Lower leg skin (tissue), 3 donors: ENCODE results near the gene PRKCH.

ENCODE experiments used
- POLR2A ChIP-seq, 2 donors: fragments of 450-650 bp; IDR thresholded peaks; one replicate each; pipeline ENCODE4 v1.6.1; 2016 to 2017; ENCODE audit warnings: antibody characterized with exemption in 2 of 2, mild to moderate bottlenecking in 1 of 2, moderate library complexity in 1 of 2
- TF ChIP-seq, protein P1 (sequence below), 3 donors: fragments of 450-650 bp; IDR thresholded peaks; one replicate each; pipeline ENCODE4 v1.5.1; 2016; ENCODE audit warnings: antibody characterized with exemption in 3 of 3, mild to moderate bottlenecking in 3 of 3, moderate library complexity in 2 of 3

DNA sequence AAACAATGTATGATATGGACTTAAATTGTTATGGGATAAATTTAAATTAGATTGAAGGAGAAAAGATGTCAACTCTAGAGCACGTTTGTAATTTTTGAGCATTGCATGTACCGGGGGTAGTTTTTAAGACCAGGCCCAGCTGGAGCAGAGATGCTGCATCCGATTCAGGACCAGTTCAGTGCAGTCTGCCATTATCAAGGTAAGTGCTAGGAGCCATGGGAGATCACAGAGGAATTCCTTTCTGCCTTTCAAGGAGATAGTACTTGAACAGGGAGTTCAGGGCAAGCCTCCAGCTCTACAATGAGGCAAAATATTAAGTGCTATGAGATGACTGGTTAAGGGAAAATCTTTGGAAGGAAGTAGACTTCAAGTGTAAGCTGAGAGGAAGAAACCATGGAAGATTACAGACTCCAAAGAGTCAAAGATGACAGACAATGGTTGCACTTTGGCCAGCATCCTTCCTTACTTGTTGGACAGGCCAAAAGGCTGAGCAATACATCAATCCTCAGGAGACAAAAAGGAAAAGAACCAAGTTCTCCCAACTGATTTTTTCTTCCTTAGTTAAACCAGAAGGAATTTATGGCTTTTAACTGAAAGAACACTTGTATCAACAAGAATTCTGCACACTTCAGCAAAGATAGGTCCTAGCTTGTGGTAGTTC lies 260.7 kb downstream of the PRKCH start:
- no peak for TF ChIP-seq POLR2A (IDR thresholded peaks at IDR 0.05)
- TF ChIP-seq, protein P1, sequence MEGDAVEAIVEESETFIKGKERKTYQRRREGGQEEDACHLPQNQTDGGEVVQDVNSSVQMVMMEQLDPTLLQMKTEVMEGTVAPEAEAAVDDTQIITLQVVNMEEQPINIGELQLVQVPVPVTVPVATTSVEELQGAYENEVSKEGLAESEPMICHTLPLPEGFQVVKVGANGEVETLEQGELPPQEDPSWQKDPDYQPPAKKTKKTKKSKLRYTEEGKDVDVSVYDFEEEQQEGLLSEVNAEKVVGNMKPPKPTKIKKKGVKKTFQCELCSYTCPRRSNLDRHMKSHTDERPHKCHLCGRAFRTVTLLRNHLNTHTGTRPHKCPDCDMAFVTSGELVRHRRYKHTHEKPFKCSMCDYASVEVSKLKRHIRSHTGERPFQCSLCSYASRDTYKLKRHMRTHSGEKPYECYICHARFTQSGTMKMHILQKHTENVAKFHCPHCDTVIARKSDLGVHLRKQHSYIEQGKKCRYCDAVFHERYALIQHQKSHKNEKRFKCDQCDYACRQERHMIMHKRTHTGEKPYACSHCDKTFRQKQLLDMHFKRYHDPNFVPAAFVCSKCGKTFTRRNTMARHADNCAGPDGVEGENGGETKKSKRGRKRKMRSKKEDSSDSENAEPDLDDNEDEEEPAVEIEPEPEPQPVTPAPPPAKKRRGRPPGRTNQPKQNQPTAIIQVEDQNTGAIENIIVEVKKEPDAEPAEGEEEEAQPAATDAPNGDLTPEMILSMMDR (IDR thresholded peaks at IDR 0.05), result no peak
